IPS-15b (cell line): ENCODE measurements around the gene COL17A1.

ENCODE experiments used
- H3K27me3 ChIP-seq: one replicate; pipeline ENCODE4 v1.6.1; 2013; ENCODE audit warnings: low read length; ENCODE audit not compliant: control insufficient read depth, insufficient read depth
- H3K36me3 ChIP-seq: one replicate; pipeline ENCODE4 v1.6.1; 2013; ENCODE audit warnings: low read length; ENCODE audit not compliant: control insufficient read depth, insufficient read depth
- H3K4me1 ChIP-seq: one replicate; pipeline ENCODE4 v1.6.1; 2013; ENCODE audit warnings: mild to moderate bottlenecking, low read length; ENCODE audit not compliant: control insufficient read depth, insufficient read depth
- H3K4me3 ChIP-seq: one replicate; pipeline ENCODE4 v1.5.1; 2013; ENCODE audit warnings: low read depth, low read length
- H3K9ac ChIP-seq: one replicate; pipeline ENCODE4 v1.6.1; 2013; ENCODE audit warnings: low read depth, mild to moderate bottlenecking, low read length
- H3K9me3 ChIP-seq: one replicate; pipeline ENCODE4 v1.6.1; 2013; ENCODE audit warnings: mild to moderate bottlenecking, low read length; ENCODE audit not compliant: control insufficient read depth, insufficient read depth

The COL17A1 gene

GRCh38 chr10:104067525-104067924 lies 18.2 kb downstream of the COL17A1 start:
- H3K9me3 ChIP-seq: no peaks in the 10 kb centered on the region
- H3K36me3 ChIP-seq: no peaks in the 10 kb centered on the region
- H3K9ac ChIP-seq: no peak overlapping the region
- peak overlapping the region; percentile 26 for H3K4me3 ChIP-seq
- H3K27me3 ChIP-seq: no peaks in the 10 kb centered on the region
- peaks cover 10% of the 10 kb centered on the region for H3K4me1 ChIP-seq

GRCh38 chr10:104066945-104067344 lies 18.7 kb downstream of the COL17A1 start:
- Histone ChIP-seq H3K36me3 (no peaks in the 10 kb centered on the region), H3K4me3 (no peak overlapping the region), H3K9ac (no peak overlapping the region), H3K9me3 (no peaks in the 10 kb centered on the region), H3K4me1 (peaks cover 10% of the 10 kb centered on the region), H3K27me3 (no peaks in the 10 kb centered on the region)

- H3K4me1 ChIP-seq: peaks cover 10% of the 10 kb centered on the region
- no peaks in the 10 kb centered on the region for H3K9me3 ChIP-seq
- no peak overlapping the region for H3K4me3 ChIP-seq
- no peaks in the 10 kb centered on the region for H3K27me3 ChIP-seq
- H3K9ac ChIP-seq: no peak overlapping the region
- H3K36me3 ChIP-seq: no peaks in the 10 kb centered on the region
These were observed 19.9 kb downstream of the COL17A1 start for GRCh38 chr10:104065748-104066147.

GRCh38 chr10:104061196-104061595 lies 24.5 kb downstream of the COL17A1 start:
- no peaks in the 10 kb centered on the region for H3K36me3 ChIP-seq
- no peak overlapping the region for H3K4me3 ChIP-seq
- no peak overlapping the region for H3K9ac ChIP-seq
- peaks cover 18% of the 10 kb centered on the region for H3K4me1 ChIP-seq
- no peaks in the 10 kb centered on the region for H3K27me3 ChIP-seq
- H3K9me3 ChIP-seq: no peaks in the 10 kb centered on the region

- Histone ChIP-seq H3K4me1 (peaks cover 16% of the 10 kb centered on the region), H3K9ac (no peak overlapping the region), H3K36me3 (no peaks in the 10 kb centered on the region), H3K27me3 (no peaks in the 10 kb centered on the region), H3K4me3 (no peak overlapping the region), H3K9me3 (no peaks in the 10 kb centered on the region)
These were observed 26.3 kb downstream of the COL17A1 start for GRCh38 chr10:104059364-104059763.

- no peak overlapping the region for H3K9ac ChIP-seq
- H3K36me3 ChIP-seq: no peaks in the 10 kb centered on the region
- no peak overlapping the region for H3K4me3 ChIP-seq
- no peaks in the 10 kb centered on the region for H3K27me3 ChIP-seq
- H3K9me3 ChIP-seq: no peaks in the 10 kb centered on the region
- H3K4me1 ChIP-seq: peaks cover 16% of the 10 kb centered on the region
These were observed 28.0 kb downstream of the COL17A1 start for GRCh38 chr10:104057717-104058116.

GRCh38 chr10:104056619-104057273 lies 28.9 kb downstream of the COL17A1 start:
- Histone ChIP-seq H3K27me3 (no peaks in the 10 kb centered on the region), H3K4me3 (no peak overlapping the region), H3K9ac (no peak overlapping the region), H3K9me3 (no peaks in the 10 kb centered on the region), H3K36me3 (no peaks in the 10 kb centered on the region), H3K4me1 (peaks cover 16% of the 10 kb centered on the region)

GRCh38 chr10:104054430-104054829 lies 31.2 kb downstream of the COL17A1 start:
- Histone ChIP-seq H3K9ac (no peak overlapping the region), H3K9me3 (no peaks in the 10 kb centered on the region), H3K36me3 (no peaks in the 10 kb centered on the region), H3K4me1 (peaks cover 8% of the 10 kb centered on the region), H3K27me3 (no peaks in the 10 kb centered on the region), H3K4me3 (no peak overlapping the region)

GRCh38 chr10:104053201-104053600 lies 32.5 kb downstream of the COL17A1 start:
- Histone ChIP-seq H3K36me3 (no peaks in the 10 kb centered on the region), H3K9ac (no peak overlapping the region), H3K4me1 (peaks cover 4% of the 10 kb centered on the region), H3K4me3 (no peak overlapping the region), H3K27me3 (no peaks in the 10 kb centered on the region), H3K9me3 (no peaks in the 10 kb centered on the region)

GRCh38 chr10:104052431-104052830 lies 33.2 kb downstream of the COL17A1 start:
- H3K4me1 ChIP-seq: peaks cover 2% of the 10 kb centered on the region
- H3K9ac ChIP-seq: no peak overlapping the region
- no peaks in the 10 kb centered on the region for H3K36me3 ChIP-seq
- no peaks in the 10 kb centered on the region for H3K9me3 ChIP-seq
- H3K27me3 ChIP-seq: no peaks in the 10 kb centered on the region
- no peak overlapping the region for H3K4me3 ChIP-seq

- Histone ChIP-seq H3K4me1 (no peaks in the 10 kb centered on the region), H3K27me3 (no peaks in the 10 kb centered on the region), H3K36me3 (no peaks in the 10 kb centered on the region), H3K9me3 (no peaks in the 10 kb centered on the region), H3K9ac (no peak overlapping the region), H3K4me3 (no peak overlapping the region)
These were observed 36.0 kb downstream of the COL17A1 start for GRCh38 chr10:104049504-104050250.

- H3K9me3 ChIP-seq: no peaks in the 10 kb centered on the region
- no peaks in the 10 kb centered on the region for H3K36me3 ChIP-seq
- H3K4me3 ChIP-seq: no peak overlapping the region
- no peak overlapping the region for H3K9ac ChIP-seq
- H3K4me1 ChIP-seq: no peaks in the 10 kb centered on the region
- H3K27me3 ChIP-seq: no peaks in the 10 kb centered on the region
These were observed 39.0 kb downstream of the COL17A1 start for GRCh38 chr10:104046651-104047050.
